CD4-positive, alpha-beta T cell treated with Interleukin-10 for 1 hour (primary cell): ENCODE data around the gene EXOSC6.
A peak's percentile ranks its signal among the peaks of the same experiment; 100 is the strongest.
"Not testable (repeated sequence)": the region's sequence is repeated elsewhere in the genome, so short reads cannot be mapped to it uniquely, and the experiment has no call there.

Experiments
- DNase-seq: peaks from one replicate; pipeline ENCODE4 v3.0.0-alpha.2; 2020

Gene EXOSC6

GRCh38 chr16:70251629-70252354 lies at the start of gene EXOSC6:
Gene EXOSC6, minus strand, starts transcription at chr16:70251940. Its CDS starts 40 bp downstream, at chr16:70251900.
- DNase-seq = peak; percentile 93

GRCh38 chr16:70301121-70301520 lies 49.4 kb upstream of the EXOSC6 start:
- DNase-seq = no peak

- DNase-seq = peak; percentile 66
Measured at GRCh38 chr16:70298988-70299938, 47.5 kb upstream of the EXOSC6 start, which contains the start of gene DDX19B. Gene DDX19B, plus strand, starts transcription at chr16:70299186. Its CDS starts 112 bp downstream, at chr16:70299298.

- DNase-seq = no peak
Measured at GRCh38 chr16:70295634-70296033, 43.9 kb upstream of the EXOSC6 start.

- DNase-seq = no peak
Measured at GRCh38 chr16:70294385-70295025, 42.8 kb upstream of the EXOSC6 start.

- DNase-seq = not testable (repeated sequence)
Measured at GRCh38 chr16:70292148-70292547, 40.4 kb upstream of the EXOSC6 start.

- no peak for DNase-seq
Measured at GRCh38 chr16:70290949-70291519, 39.3 kb upstream of the EXOSC6 start.

GRCh38 chr16:70289229-70290094 lies 37.7 kb upstream of the EXOSC6 start, which contains the start of gene AARS1:
Gene AARS1, minus strand, starts transcription at chr16:70289506. Its CDS starts 6,743 bp downstream, at chr16:70282763.
- peak; percentile 99 for DNase-seq

- not testable (repeated sequence) for DNase-seq
Measured at GRCh38 chr16:70287304-70287971, 35.7 kb upstream of the EXOSC6 start.

- DNase-seq = no peak
Measured at GRCh38 chr16:70276392-70276791, 24.7 kb upstream of the EXOSC6 start.

- DNase-seq = no peak
Measured at GRCh38 chr16:70271696-70272095, 20.0 kb upstream of the EXOSC6 start.

GRCh38 chr16:70270176-70270575 lies 18.4 kb upstream of the EXOSC6 start:
- DNase-seq = no peak

GRCh38 chr16:70269471-70269870 lies 17.7 kb upstream of the EXOSC6 start:
- no peak for DNase-seq

- not testable (repeated sequence) for DNase-seq
Measured at GRCh38 chr16:70267922-70268321, 16.2 kb upstream of the EXOSC6 start.

- peak; percentile 39 for DNase-seq
Measured at GRCh38 chr16:70267516-70267915, 15.8 kb upstream of the EXOSC6 start.

GRCh38 chr16:70259903-70260302 lies 8.2 kb upstream of the EXOSC6 start:
- DNase-seq = not testable (repeated sequence)

- DNase-seq = no peak
Measured at GRCh38 chr16:70258946-70259345, 7.2 kb upstream of the EXOSC6 start.

- DNase-seq = no peak
Measured at GRCh38 chr16:70258065-70258464, 6.3 kb upstream of the EXOSC6 start.

- DNase-seq = no peak
Measured at GRCh38 chr16:70257391-70257790, 5.7 kb upstream of the EXOSC6 start.

GRCh38 chr16:70255574-70255973 lies 3.8 kb upstream of the EXOSC6 start:
- no peak for DNase-seq

GRCh38 chr16:70254965-70255286 lies 3.2 kb upstream of the EXOSC6 start:
- no peak for DNase-seq
